Kasumi-1 (cell line): ENCODE measurements around the gene APOL1.

ENCODE experiments used
- DNase-seq, 2 experiments: peaks; one replicate each; lab custom pipeline; 2025; lab: John Stamatoyannopoulos, UW

The APOL1 gene

DNA sequence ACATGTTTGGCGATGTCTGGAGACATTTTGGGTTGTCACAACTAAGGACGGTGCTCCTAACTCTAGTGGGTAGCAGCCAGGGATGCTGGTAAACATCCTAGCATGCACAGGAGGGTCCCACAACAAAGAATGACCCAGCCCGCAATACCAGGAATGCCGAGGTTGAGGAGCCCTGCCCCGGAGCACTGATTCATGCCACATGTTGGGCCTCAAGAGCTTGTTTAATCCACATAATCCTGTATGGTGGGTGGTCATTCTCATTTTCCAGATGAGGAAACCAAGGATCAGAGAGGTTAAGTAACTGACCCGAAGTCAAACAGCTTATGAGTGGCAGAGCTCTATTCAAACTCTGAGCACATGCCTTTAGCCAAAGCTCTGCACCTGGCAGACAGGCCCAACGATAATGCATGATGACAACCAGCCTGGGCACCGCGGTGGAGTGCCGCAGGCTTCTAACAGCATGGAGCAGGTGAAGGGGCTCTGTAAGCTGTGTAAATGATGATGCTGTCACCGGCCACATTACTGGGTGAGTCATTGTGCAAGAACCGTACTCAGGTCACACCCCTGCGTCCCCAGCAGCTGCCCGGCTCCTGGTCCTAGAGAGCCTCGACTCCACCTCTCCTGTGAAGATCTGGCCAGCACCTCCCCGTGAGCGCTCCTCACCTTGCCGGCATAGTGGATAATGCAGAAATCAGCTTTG lies 58.6 kb downstream of the APOL1 start:
- DNase-seq = no peak

DNA sequence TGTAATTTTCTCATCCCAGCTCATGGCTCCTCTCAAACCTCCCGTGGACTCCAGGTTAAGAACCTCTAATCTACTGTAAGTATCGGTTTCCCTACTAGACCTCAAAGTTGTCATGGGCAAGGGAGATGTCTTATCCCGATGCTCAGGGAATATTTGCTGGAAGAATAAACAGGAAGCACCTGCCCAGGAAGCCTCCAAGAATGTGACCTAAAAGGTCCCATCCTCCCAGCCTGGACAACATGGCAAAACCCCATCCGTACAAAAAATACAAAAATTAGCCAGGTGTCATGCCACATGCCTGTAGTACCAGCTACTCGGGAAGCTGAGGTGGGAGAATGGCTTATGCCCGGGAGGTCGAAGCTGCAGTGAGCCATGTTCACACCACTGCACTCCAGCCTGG lies 62.4 kb downstream of the APOL1 start:
- no peak for DNase-seq

DNA sequence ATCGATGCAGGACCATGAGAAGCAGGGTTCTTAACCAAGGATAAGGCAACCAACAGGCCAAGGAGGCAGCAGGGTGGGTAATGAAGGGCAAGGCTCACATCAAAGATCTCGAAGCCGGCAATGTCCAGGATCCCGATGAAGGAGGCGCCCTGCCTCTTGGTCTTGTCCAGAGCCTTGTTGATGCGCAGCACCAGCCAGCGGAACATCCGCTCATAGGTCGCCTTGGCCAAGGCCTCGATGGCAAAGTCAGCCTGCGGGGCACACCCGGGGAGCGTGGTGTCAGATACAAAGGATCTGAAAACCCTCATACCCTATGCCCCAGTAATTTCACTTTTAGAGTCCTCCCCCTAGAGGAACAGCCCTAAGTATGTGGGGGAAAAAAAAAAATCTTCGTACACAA lies 63.5 kb downstream of the APOL1 start:
- no peak for DNase-seq
